Suprapubic skin (tissue), 4 donors: ENCODE measurements around the gene ARMH1. TPM values are rescaled to one million over a fixed set of nuclear protein-coding genes. Genes with fewer than 3 reads are reported as not detected.

Source experiments
- DNase-seq, 2 donors: peaks; one replicate each; pipeline ENCODE4 v3.0.0-alpha.2; 2019; ENCODE audit warnings: low spot score in 2 of 2
- H3K27ac ChIP-seq: fragments of 200-600 bp; sonication (generic); one replicate; pipeline ENCODE4 v1.5.1; 2019
- H3K27me3 ChIP-seq: fragments of 200-600 bp; sonication (generic); one replicate; pipeline ENCODE4 v1.5.1; 2019
- H3K36me3 ChIP-seq: fragments of 200-600 bp; sonication (generic); one replicate; pipeline ENCODE4 v1.5.1; 2019
- H3K4me1 ChIP-seq: fragments of 200-600 bp; sonication (generic); one replicate; pipeline ENCODE4 v1.5.1; 2019
- H3K4me3 ChIP-seq: fragments of 200-600 bp; sonication (generic); one replicate; pipeline ENCODE4 v1.5.1; 2019; ENCODE audit warnings: mild to moderate bottlenecking
- H3K9me3 ChIP-seq: fragments of 200-600 bp; sonication (generic); one replicate; pipeline ENCODE4 v1.5.1; 2019
- EP300 ChIP-seq: sonication (generic); formaldehyde crosslinking; IDR thresholded peaks from one replicate; pipeline ENCODE4 v1.6.1; 2017; ENCODE audit warnings: antibody characterized with exemption
- POLR2A ChIP-seq, 2 donors: fragments of 450-650 bp; IDR thresholded peaks; one replicate each; pipeline ENCODE4 v1.6.1; 2017; ENCODE audit warnings: antibody characterized with exemption in 2 of 2, mild to moderate bottlenecking in 2 of 2, moderate library complexity in 2 of 2
- POLR2AphosphoS5 ChIP-seq, 3 donors: sonication (generic); formaldehyde crosslinking; IDR thresholded peaks; one replicate each; pipeline ENCODE4 v1.6.1; 2017; ENCODE audit warnings: antibody characterized with exemption in 3 of 3
- WGBS: methylation state at CpG from one replicate; pipeline ENCODE4 v1.1.5; 2018; 5-methylcytosine and 5-hydroxymethylcytosine counted together
- total RNA-seq, 4 donors: library from RNA; depleted of rRNA; stranded (reverse); fragments of >200 nt; gene quantifications; one replicate each; pipeline ENCODE4 v1.1.0, GENCODE V29; 2016
- TF ChIP-seq, protein P1 (sequence below), 2 donors: fragments of 200-600 bp in 1 of 2; fragments of 450-650 bp in 1 of 2; sonication (generic) in 1 of 2; IDR thresholded peaks; one replicate each; pipeline ENCODE4 v1.5.1; 2016 to 2019; ENCODE audit warnings: antibody characterized with exemption in 2 of 2, mild to moderate bottlenecking in 1 of 2, moderate library complexity in 1 of 2

Gene ARMH1
- total RNA-seq, 4 donors from 2014 or later: 0.80 to 5.0 (median 1.4) TPM

- TF ChIP-seq POLR2A (IDR thresholded peaks at IDR 0.05) (no peak), EP300 (no peak), POLR2AphosphoS5 (IDR thresholded peaks at IDR 0.05) (no peak)
- TF ChIP-seq, protein P1, sequence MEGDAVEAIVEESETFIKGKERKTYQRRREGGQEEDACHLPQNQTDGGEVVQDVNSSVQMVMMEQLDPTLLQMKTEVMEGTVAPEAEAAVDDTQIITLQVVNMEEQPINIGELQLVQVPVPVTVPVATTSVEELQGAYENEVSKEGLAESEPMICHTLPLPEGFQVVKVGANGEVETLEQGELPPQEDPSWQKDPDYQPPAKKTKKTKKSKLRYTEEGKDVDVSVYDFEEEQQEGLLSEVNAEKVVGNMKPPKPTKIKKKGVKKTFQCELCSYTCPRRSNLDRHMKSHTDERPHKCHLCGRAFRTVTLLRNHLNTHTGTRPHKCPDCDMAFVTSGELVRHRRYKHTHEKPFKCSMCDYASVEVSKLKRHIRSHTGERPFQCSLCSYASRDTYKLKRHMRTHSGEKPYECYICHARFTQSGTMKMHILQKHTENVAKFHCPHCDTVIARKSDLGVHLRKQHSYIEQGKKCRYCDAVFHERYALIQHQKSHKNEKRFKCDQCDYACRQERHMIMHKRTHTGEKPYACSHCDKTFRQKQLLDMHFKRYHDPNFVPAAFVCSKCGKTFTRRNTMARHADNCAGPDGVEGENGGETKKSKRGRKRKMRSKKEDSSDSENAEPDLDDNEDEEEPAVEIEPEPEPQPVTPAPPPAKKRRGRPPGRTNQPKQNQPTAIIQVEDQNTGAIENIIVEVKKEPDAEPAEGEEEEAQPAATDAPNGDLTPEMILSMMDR (IDR thresholded peaks at IDR 0.05): no peak
- no peak overlapping the region for H3K27ac ChIP-seq
- peaks cover 11% of the 10 kb centered on the region for H3K4me1 ChIP-seq
- no peak for DNase-seq
- H3K36me3 ChIP-seq: no peaks in the 10 kb centered on the region
- H3K4me3 ChIP-seq: no peak overlapping the region
- no peaks in the 10 kb centered on the region for H3K27me3 ChIP-seq
- 84% methylated on average over 6 of the region's 6 CpGs for WGBS
- no peaks in the 10 kb centered on the region for H3K9me3 ChIP-seq
Observed at GRCh38 chr1:44718091-44718490, 43.6 kb downstream of the ARMH1 start.

GRCh38 chr1:44719318-44719717 lies 44.8 kb downstream of the ARMH1 start:
- Histone ChIP-seq H3K4me1 (peaks cover 11% of the 10 kb centered on the region), H3K9me3 (no peaks in the 10 kb centered on the region), H3K27me3 (no peaks in the 10 kb centered on the region), H3K27ac (no peak overlapping the region), H3K36me3 (no peaks in the 10 kb centered on the region), H3K4me3 (no peak overlapping the region)
- WGBS: 59% methylated on average over 5 of the region's 5 CpGs
- TF ChIP-seq, protein P1 (IDR thresholded peaks at IDR 0.05): no peak
- no peak for TF ChIP-seq POLR2A (IDR thresholded peaks at IDR 0.05)
- no peak for TF ChIP-seq EP300
- TF ChIP-seq POLR2AphosphoS5 (IDR thresholded peaks at IDR 0.05): no peak
- no peak for DNase-seq

DNA sequence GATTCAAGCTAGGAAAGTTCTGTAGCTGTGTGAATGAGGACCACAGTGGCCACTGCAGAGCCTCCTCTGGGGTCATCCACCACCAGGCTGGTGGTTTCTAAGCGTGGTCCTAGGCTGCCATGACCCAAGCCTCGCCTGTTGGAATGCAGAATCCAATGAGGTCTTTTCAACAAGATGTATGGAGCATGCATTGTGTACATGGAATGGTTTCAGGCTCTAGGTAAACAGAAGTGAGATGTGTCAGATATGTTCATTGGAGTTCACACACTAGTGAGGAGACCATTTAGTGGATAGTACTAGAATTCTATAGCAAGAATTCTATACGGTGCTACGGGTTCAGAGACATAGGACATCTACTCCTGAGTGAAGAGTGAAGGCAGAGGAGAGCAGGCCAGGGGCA lies 45.8 kb downstream of the ARMH1 start:
- no peak overlapping the region for H3K4me3 ChIP-seq
- TF ChIP-seq, protein P1 (IDR thresholded peaks at IDR 0.05): no peak
- no peak for TF ChIP-seq POLR2AphosphoS5 (IDR thresholded peaks at IDR 0.05)
- TF ChIP-seq EP300: no peak
- no peak for TF ChIP-seq POLR2A (IDR thresholded peaks at IDR 0.05)
- H3K27me3 ChIP-seq: no peaks in the 10 kb centered on the region
- H3K27ac ChIP-seq: no peak overlapping the region
- H3K9me3 ChIP-seq: no peaks in the 10 kb centered on the region
- WGBS: 80% methylated on average over 4 of the region's 4 CpGs
- no peak for DNase-seq
- peaks cover 3% of the 10 kb centered on the region for H3K4me1 ChIP-seq
- no peaks in the 10 kb centered on the region for H3K36me3 ChIP-seq

- TF ChIP-seq POLR2A (IDR thresholded peaks at IDR 0.05) (peak; percentile 80 to 90), EP300 (no peak), POLR2AphosphoS5 (IDR thresholded peaks at IDR 0.05) (peak in 1 of 3 donors; percentile 47)
- TF ChIP-seq, protein P1 (IDR thresholded peaks at IDR 0.05): no peak
- no peak for DNase-seq
Observed at GRCh38 chr1:44721485-44722361, 47.2 kb downstream of the ARMH1 start.

GRCh38 chr1:44723064-44723463 lies 48.5 kb downstream of the ARMH1 start:
- H3K36me3 ChIP-seq: no peaks in the 10 kb centered on the region
- no peak overlapping the region for H3K4me3 ChIP-seq
- H3K27me3 ChIP-seq: no peaks in the 10 kb centered on the region
- TF ChIP-seq POLR2A (IDR thresholded peaks at IDR 0.05): no peak
- TF ChIP-seq POLR2AphosphoS5 (IDR thresholded peaks at IDR 0.05): no peak
- TF ChIP-seq, protein P1 (IDR thresholded peaks at IDR 0.05): no peak
- no peak for TF ChIP-seq EP300
- no peak overlapping the region for H3K27ac ChIP-seq
- WGBS: 78% methylated on average over 9 of the region's 9 CpGs
- H3K4me1 ChIP-seq: no peaks in the 10 kb centered on the region
- DNase-seq: no peak
- no peaks in the 10 kb centered on the region for H3K9me3 ChIP-seq

More at GRCh38 chr1:44721485-44722361, 47.2 kb downstream of the ARMH1 start:
- WGBS: 47% methylated on average over 14 of the region's 14 CpGs
- no peak overlapping the region for H3K4me3 ChIP-seq
- H3K36me3 ChIP-seq: no peaks in the 10 kb centered on the region
- peak overlapping the region; percentile 34 for H3K27ac ChIP-seq
- no peaks in the 10 kb centered on the region for H3K27me3 ChIP-seq
- no peaks in the 10 kb centered on the region for H3K4me1 ChIP-seq
- no peaks in the 10 kb centered on the region for H3K9me3 ChIP-seq
